WTC11 (cell line): ENCODE data around the gene POLR2C. TPM values are rescaled to one million over a fixed set of nuclear protein-coding genes. Genes with fewer than 3 reads are reported as not detected.

Experiments
- ATAC-seq: fragments of 200-7000 bp; cut with Tn5 transposase; 2 replicates; pipeline ENCODE4 v1.10.0; 2021; ENCODE audit warnings: mild to moderate bottlenecking, moderate library complexity
- CTCF ChIA-PET: fragments of 300-600 bp; sonication (Branson Sonifier 250); formaldehyde crosslinking; loops from one replicate; lab custom pipeline; 2021; ENCODE audit warnings: antibody characterized with exemption; lab: Charles Lee
- POLR2A ChIA-PET: fragments of 350-600 bp; sonication (Branson Sonifier 250); formaldehyde crosslinking; loops from one replicate; lab custom pipeline; 2021; ENCODE audit warnings: antibody characterized with exemption; lab: Charles Lee
- DNase-seq: peaks from one replicate; pipeline ENCODE4 v3.0.0; 2021; ENCODE audit warnings: low spot score
- H3K27ac Mint-ChIP-seq: 2 replicates; pipeline ENCODE4 v1.8.0; 2021; ENCODE audit warnings: mixed read lengths
- H3K27me3 Mint-ChIP-seq: 2 replicates; pipeline ENCODE4 v1.8.0; 2021; ENCODE audit warnings: low read depth, mild to moderate bottlenecking, moderate library complexity, mixed read lengths
- H3K36me3 Mint-ChIP-seq: 2 replicates; pipeline ENCODE4 v1.8.0; 2021; ENCODE audit warnings: mixed read lengths
- H3K4me1 Mint-ChIP-seq: 2 replicates; pipeline ENCODE4 v1.8.0; 2022; ENCODE audit warnings: mixed read lengths
- H3K4me3 Mint-ChIP-seq: 2 replicates; pipeline ENCODE4 v1.8.0; 2021; ENCODE audit warnings: mild to moderate bottlenecking, moderate library complexity, mixed read lengths
- H3K9me3 Mint-ChIP-seq: 2 replicates; pipeline ENCODE4 v1.8.0; 2021; ENCODE audit warnings: mixed read lengths
- CDX4 ChIP-seq: fragments of 250-450 bp; sonication (Bioruptor Pico); IDR thresholded peaks from 2 replicates; pipeline ENCODE4 v1.9.0; 2021; ENCODE audit warnings: moderate library complexity, mild to moderate bottlenecking, inconsistent platforms, borderline replicate concordance
- CREB1 ChIP-seq: sonication (generic); formaldehyde crosslinking; IDR thresholded peaks from 2 replicates; pipeline ENCODE4 v1.8.0; 2023; ENCODE audit warnings: mild to moderate bottlenecking, missing genetic modification reagents
- CREM ChIP-seq: sonication (generic); formaldehyde crosslinking; IDR thresholded peaks from 2 replicates; pipeline ENCODE4 v1.8.1; 2022; ENCODE audit warnings: mild to moderate bottlenecking, missing genetic modification reagents, moderate library complexity
- E2F4 ChIP-seq: sonication (generic); formaldehyde crosslinking; IDR thresholded peaks from 2 replicates; pipeline ENCODE4 v1.8.1; 2022; ENCODE audit warnings: low read depth, mild to moderate bottlenecking, moderate library complexity, missing genetic modification reagents, borderline replicate concordance
- FOXJ3 ChIP-seq: sonication (generic); formaldehyde crosslinking; IDR thresholded peaks from 2 replicates; pipeline ENCODE4 v1.9.0; 2021; ENCODE audit warnings: missing genetic modification reagents, mild to moderate bottlenecking, borderline replicate concordance
- FOXK1 ChIP-seq: sonication (generic); formaldehyde crosslinking; IDR thresholded peaks from 2 replicates; pipeline ENCODE4 v1.8.0; 2022; ENCODE audit warnings: mild to moderate bottlenecking, moderate library complexity, missing genetic modification reagents
- GABPB1 ChIP-seq: sonication (generic); formaldehyde crosslinking; IDR thresholded peaks from 2 replicates; pipeline ENCODE4 v1.8.1; 2023; ENCODE audit warnings: mild to moderate bottlenecking, missing genetic modification reagents
- GRHL2 ChIP-seq: fragments of 250-450 bp; sonication (Bioruptor Pico); IDR thresholded peaks from 2 replicates; pipeline ENCODE4 v1.8.0; 2022; ENCODE audit warnings: mild to moderate bottlenecking, moderate library complexity; ENCODE audit not compliant: insufficient replicate concordance, severe bottlenecking
- GTF2I ChIP-seq: fragments of 250-450 bp; sonication (Bioruptor Pico); conservative IDR thresholded peaks from 2 replicates; pipeline ENCODE4 v1.4.0; 2021; ENCODE audit warnings: mild to moderate bottlenecking
- HMGXB4 ChIP-seq: sonication (generic); formaldehyde crosslinking; IDR thresholded peaks from 2 replicates; pipeline ENCODE4 v1.8.1; 2023; ENCODE audit warnings: mild to moderate bottlenecking, moderate library complexity, missing genetic modification reagents
- JAZF1 ChIP-seq: fragments of 250-450 bp; sonication (Bioruptor Pico); IDR thresholded peaks from 2 replicates; pipeline ENCODE4 v1.9.0; 2021; ENCODE audit warnings: moderate library complexity, mild to moderate bottlenecking, inconsistent platforms
- MXD4 ChIP-seq: fragments of 250-450 bp; sonication (Bioruptor Pico); IDR thresholded peaks from 2 replicates; pipeline ENCODE4 v1.8.0; 2021; ENCODE audit warnings: mild to moderate bottlenecking, moderate library complexity, borderline replicate concordance
- NFE2L1 ChIP-seq: sonication (generic); formaldehyde crosslinking; IDR thresholded peaks from 2 replicates; pipeline ENCODE4 v1.8.1; 2023; ENCODE audit warnings: missing genetic modification reagents
- NR1H2 ChIP-seq: sonication (generic); formaldehyde crosslinking; IDR thresholded peaks from 2 replicates; pipeline ENCODE4 v1.9.0; 2021; ENCODE audit warnings: mild to moderate bottlenecking, moderate library complexity, missing genetic modification reagents
- NR3C1 ChIP-seq: sonication (generic); formaldehyde crosslinking; conservative IDR thresholded peaks from 2 replicates; pipeline ENCODE4 v1.8.1; 2023; ENCODE audit warnings: low read depth, mild to moderate bottlenecking, missing genetic modification reagents
- OVOL2 ChIP-seq: fragments of 250-450 bp; sonication (Bioruptor Pico); IDR thresholded peaks from 2 replicates; pipeline ENCODE4 v1.9.0; 2021; ENCODE audit warnings: mild to moderate bottlenecking, borderline replicate concordance
- PRDM15 ChIP-seq: sonication (generic); formaldehyde crosslinking; IDR thresholded peaks from 2 replicates; pipeline ENCODE4 v1.8.0; 2022; ENCODE audit warnings: missing genetic modification reagents
- PREB ChIP-seq: sonication (generic); formaldehyde crosslinking; IDR thresholded peaks from 2 replicates; pipeline ENCODE4 v1.8.1; 2022; ENCODE audit warnings: mild to moderate bottlenecking, missing genetic modification reagents, moderate library complexity, borderline replicate concordance
- SP1 ChIP-seq: sonication (generic); formaldehyde crosslinking; conservative IDR thresholded peaks from 2 replicates; pipeline ENCODE4 v1.8.1; 2022; ENCODE audit warnings: missing genetic modification reagents
- TCF7 ChIP-seq: sonication (generic); formaldehyde crosslinking; IDR thresholded peaks from 2 replicates; pipeline ENCODE4 v1.8.0; 2022; ENCODE audit warnings: mild to moderate bottlenecking, low read depth, missing genetic modification reagents, moderate library complexity
- ZNF121 ChIP-seq: sonication (generic); formaldehyde crosslinking; IDR thresholded peaks from 2 replicates; pipeline ENCODE4 v1.8.0; 2023; ENCODE audit warnings: missing genetic modification reagents
- ZNF219 ChIP-seq: sonication (generic); formaldehyde crosslinking; IDR thresholded peaks from 2 replicates; pipeline ENCODE4 v1.8.0; 2023; ENCODE audit warnings: missing genetic modification reagents, mild to moderate bottlenecking, borderline replicate concordance
- ZNF317 ChIP-seq: sonication (generic); formaldehyde crosslinking; IDR thresholded peaks from 2 replicates; pipeline ENCODE4 v1.8.1; 2023; ENCODE audit warnings: low read depth, mild to moderate bottlenecking, moderate library complexity, missing genetic modification reagents, borderline replicate concordance
- ZNF396 ChIP-seq: fragments of 250-450 bp; sonication (Bioruptor Pico); IDR thresholded peaks from 2 replicates; pipeline ENCODE4 v1.8.0; 2021; ENCODE audit warnings: mild to moderate bottlenecking, moderate library complexity, borderline replicate concordance
- total RNA-seq: library from RNA; stranded (reverse); gene quantifications from 3 replicates; pipeline ENCODE4 v1.2.3, GENCODE V29; 2021

POLR2C gene
- total RNA-seq, 1 experiment from 2014 or later = 75.4 TPM

- TF ChIP-seq FOXJ3 (CRISPR knock-in tag) (no peak), FOXK1 (CRISPR knock-in tag) (no peak), NR3C1 (no peak), TCF7 (CRISPR knock-in tag) (no peak), GABPB1 (CRISPR knock-in tag) (no peak), CDX4 (no peak), ZNF219 (no peak)
These were observed 45.6 kb downstream of the POLR2C start (continued) for GRCh38 chr16:57508035-57508425.

- DNase-seq (no peak), ATAC-seq (no peak)
- no peak for TF ChIP-seq HMGXB4 (CRISPR knock-in tag)
- TF ChIP-seq PRDM15 (CRISPR knock-in tag) = no peak
- no peak for TF ChIP-seq CREM (CRISPR knock-in tag)
- no peak for TF ChIP-seq ZNF121 (CRISPR knock-in tag)
- TF ChIP-seq SP1 (CRISPR knock-in tag) = no peak
- TF ChIP-seq NFE2L1 (CRISPR knock-in tag) = no peak
- TF ChIP-seq PREB = no peak
- no peak for TF ChIP-seq MXD4 (CRISPR knock-in tag)
- TF ChIP-seq GRHL2 (CRISPR knock-in tag) = no peak
- TF ChIP-seq NR1H2 (CRISPR knock-in tag) = no peak
- no peak for TF ChIP-seq ZNF317 (CRISPR knock-in tag)
- no peak for TF ChIP-seq JAZF1 (CRISPR knock-in tag)
- no peak for TF ChIP-seq E2F4 (CRISPR knock-in tag)
- no peak for TF ChIP-seq FOXJ3 (CRISPR knock-in tag)
- no peak for TF ChIP-seq CREB1
- no peak for TF ChIP-seq ZNF396 (CRISPR knock-in tag)
- TF ChIP-seq GTF2I (CRISPR knock-in tag) = no peak
- TF ChIP-seq OVOL2 (CRISPR knock-in tag) = no peak
- peaks cover 12% of the 10 kb centered on the region for H3K4me1 Mint-ChIP-seq
- no peak overlapping the region for H3K27ac Mint-ChIP-seq
- H3K27me3 Mint-ChIP-seq = no peaks in the 10 kb centered on the region
- no peaks in the 10 kb centered on the region for H3K36me3 Mint-ChIP-seq
- CTCF ChIA-PET = interaction anchor here (0.8 to 5.3 kb wide), 5 partner anchors 9 to 47 kb away, joined by 3 to 46 read pairs (median 4); partner anchors contain the start of gene POLR2C
- POLR2A ChIA-PET = no interaction called here
- no peaks in the 10 kb centered on the region for H3K9me3 Mint-ChIP-seq
- H3K4me3 Mint-ChIP-seq = no peak overlapping the region
These were observed 46.9 kb downstream of the POLR2C start for GRCh38 chr16:57509231-57509923.
